Esophagus squamous epithelium (tissue), 4 donors: ENCODE measurements around the gene CENATAC.

Experiments used
- CTCF ChIP-seq, 6 experiments: fragments of 450-650 bp in 4 of 6; fragments of 200-600 bp in 2 of 6; sonication (generic) in 2 of 6; IDR thresholded peaks; one replicate each; pipeline ENCODE4 v1.5.1; 2016 to 2019; ENCODE audit warnings: antibody characterized with exemption in 6 of 6, mild to moderate bottlenecking in 4 of 6, moderate library complexity in 4 of 6
- POLR2A ChIP-seq, 4 donors: fragments of 450-650 bp; IDR thresholded peaks; one replicate each; pipeline ENCODE4 v1.6.1; 2017; ENCODE audit warnings: antibody characterized with exemption in 4 of 4, mild to moderate bottlenecking in 4 of 4, moderate library complexity in 3 of 4

DNA sequence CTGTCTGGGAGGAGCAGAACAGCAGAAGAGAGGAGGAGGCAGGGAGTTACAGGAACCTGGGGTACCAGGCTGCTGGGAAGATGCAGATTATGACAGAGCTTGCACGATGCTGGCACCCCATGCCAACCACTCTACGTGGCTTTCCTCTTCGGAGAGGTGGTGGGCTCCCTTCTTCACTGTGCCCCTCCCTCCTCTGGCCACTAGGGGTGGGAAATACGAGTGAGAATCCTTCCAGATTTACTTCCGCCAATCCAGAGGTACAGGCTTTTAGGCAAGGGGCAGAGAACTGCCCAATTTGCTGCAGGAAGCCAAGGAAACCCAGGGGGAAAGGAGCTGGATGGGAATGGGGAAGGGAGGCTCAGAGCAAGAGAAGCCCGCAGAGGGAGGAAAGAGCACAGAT, 46.8 kb downstream of the CENATAC start:
- TF ChIP-seq CTCF (IDR thresholded peaks at IDR 0.05): no peak
- TF ChIP-seq POLR2A (IDR thresholded peaks at IDR 0.05): no peak
